ENCODE data around the gene SLC34A3. TPM values are rescaled to one million over a fixed set of nuclear protein-coding genes. Genes with fewer than 3 reads are reported as not detected.

SLC34A3 gene
- polyA plus RNA-seq, 3 donors, result 0.04 to 0.06 TPM; not detected in 1

- 92 to 95% (median 93%) methylated on average over 29 of the region's 29 CpGs for WGBS, 3 donors
These were observed 34.9 kb downstream of the SLC34A3 start for GRCh38 chr9:137265496-137266161.

DNA sequence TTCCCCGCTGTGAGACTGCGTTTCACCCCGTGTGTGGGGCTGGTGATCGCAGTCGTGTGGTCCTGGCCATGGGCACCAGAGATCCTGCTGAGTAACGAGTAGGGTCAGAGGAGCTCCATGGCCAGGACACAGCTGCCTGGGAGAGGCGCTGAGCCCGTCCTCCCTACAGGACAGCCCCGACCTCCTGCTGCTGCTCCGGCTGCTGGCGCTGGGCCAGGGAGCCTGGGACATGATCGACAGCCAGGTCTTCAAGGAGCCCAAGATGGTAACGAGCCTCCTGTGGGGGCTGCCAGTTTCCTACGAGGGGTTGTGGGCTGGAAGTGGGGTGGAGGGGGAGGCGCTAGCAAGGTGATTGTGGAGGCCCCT lies 35.4 kb downstream of the SLC34A3 start:
- WGBS, 3 donors, result 84 to 90% (median 86%) methylated on average over 15 of the region's 15 CpGs
- H3K27ac ChIP-seq (ENCODE audit: low read depth, low read length), result no peak overlapping the region

More at GRCh38 chr9:137265496-137266161, 34.9 kb downstream of the SLC34A3 start:
- no peak overlapping the region for H3K27ac ChIP-seq (ENCODE audit: low read depth, low read length)

DNA sequence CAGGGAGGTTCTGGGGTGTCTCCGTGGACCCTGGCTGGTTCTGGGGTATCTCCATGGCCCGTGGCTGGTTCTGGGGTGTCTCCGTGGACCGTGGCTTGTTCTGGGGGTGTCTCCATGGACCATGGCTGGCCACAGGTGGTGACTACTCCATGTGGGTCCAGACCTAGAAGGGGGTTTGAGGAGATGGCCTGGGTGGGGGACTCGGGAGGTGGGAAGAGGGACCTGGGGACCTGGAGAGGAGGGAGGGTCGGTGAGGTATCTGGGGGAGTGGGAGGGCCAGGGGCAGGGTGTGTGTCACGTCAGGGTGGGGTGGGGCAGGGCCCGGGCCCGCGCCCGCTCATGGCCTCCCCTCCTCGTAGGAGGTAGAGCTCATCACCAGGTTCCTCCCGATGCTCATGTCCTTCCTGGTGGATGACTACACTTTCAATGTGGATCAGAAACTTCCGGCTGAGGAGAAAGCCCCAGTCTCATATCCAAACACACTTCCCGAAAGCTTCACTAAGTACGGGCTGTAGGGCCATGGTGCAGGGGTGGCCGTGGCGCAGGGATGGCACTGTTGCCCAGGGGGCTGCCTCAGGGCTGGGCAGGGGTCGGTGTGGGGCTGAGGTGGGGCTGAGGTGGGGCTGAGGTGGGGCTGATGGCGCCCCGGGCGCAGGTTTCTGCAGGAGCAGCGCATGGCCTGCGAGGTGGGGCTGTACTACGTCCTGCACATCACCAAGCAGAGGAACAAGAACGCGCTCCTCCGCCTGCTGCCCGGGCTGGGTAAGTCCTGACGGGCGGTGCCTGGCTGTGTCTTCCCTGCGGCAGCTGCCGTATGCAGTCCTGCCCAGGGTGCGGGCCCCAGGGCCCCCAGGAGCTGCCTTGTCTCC lies 36.1 kb downstream of the SLC34A3 start:
- 89 to 95% (median 90%) methylated on average over 34 of the region's 34 CpGs for WGBS, 3 donors

GRCh38 chr9:137267933-137268355 lies 37.2 kb downstream of the SLC34A3 start:
- WGBS, 3 donors, result 81 to 89% (median 82%) methylated on average over 6 of the region's 6 CpGs
- no peak overlapping the region for H3K27ac ChIP-seq (ENCODE audit: low read depth, low read length)

More for the DNA sequence above, 36.1 kb downstream of the SLC34A3 start:
- no peak overlapping the region for H3K27ac ChIP-seq (ENCODE audit: low read depth, low read length)

DNA sequence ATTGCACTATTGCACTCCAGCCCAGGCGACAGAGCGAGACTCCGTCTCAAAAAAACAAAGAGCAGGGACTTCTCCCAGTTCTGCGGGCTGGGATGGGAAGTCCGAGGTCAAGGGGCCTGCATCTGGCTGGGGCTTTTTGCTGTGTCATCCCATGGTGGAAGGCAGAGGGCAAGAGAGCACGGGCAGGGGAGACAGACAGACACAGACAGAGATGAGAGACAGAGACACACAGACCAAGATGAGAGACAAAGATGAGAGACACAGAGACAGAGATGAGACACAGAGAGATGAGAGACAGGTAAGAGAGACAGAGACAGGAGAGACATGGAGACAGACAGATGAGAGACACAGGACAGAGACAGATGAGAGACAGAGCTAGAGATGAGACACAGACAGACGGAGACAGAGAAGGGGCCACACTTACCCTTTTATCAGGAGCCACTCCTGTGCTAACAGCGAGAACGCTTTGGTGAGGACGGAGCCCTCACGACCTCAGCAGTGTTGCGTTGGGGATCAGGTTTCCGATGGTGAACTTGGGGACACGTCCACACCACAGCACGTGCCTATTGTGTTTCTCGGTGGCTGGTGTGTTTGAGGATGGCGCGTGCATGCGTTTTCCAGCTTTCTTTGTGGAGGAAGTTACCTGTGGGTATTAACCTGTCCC lies 38.0 kb downstream of the SLC34A3 start:
- H3K27ac ChIP-seq (ENCODE audit: low read depth, low read length), result no peak overlapping the region
- 59 to 74% (median 68%) methylated on average over 19 of the region's 19 CpGs for WGBS, 3 donors

GRCh38 chr9:137269231-137269772 lies 38.6 kb downstream of the SLC34A3 start:
- 29 to 65% (median 55%) methylated on average over 17 of the region's 17 CpGs for WGBS, 3 donors
- no peak overlapping the region for H3K27ac ChIP-seq (ENCODE audit: low read depth, low read length)

GRCh38 chr9:137270929-137271695 lies 40.4 kb downstream of the SLC34A3 start:
- no peak overlapping the region for H3K27ac ChIP-seq (ENCODE audit: low read depth, low read length)
- WGBS, 3 donors, result 77 to 89% (median 79%) methylated on average over 32 of the region's 32 CpGs

DNA sequence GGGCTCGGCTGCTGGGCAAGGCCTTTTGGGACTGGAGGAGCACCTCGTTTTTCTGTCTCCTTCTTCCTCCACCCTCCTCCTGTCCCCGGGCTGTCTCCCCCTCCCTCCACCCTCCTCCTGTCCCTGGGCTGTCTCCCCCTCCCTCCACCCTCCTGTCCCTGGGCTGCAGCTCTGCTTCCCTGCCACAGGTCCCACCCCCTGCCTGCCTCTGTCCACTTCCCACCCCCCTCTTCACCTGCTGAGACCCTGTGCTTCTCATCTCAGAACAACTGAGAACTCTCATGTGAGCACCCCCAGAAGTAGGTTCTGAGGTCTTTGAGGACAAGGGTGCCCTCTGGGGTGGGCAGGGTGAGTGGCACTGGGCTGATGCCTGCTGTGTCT lies 41.0 kb downstream of the SLC34A3 start:
- 32 to 63% (median 40%) methylated on average over 3 of the region's 3 CpGs for WGBS, 3 donors

GRCh38 chr9:137272241-137273094 lies 41.8 kb downstream of the SLC34A3 start:
- 93 to 94% (median 94%) methylated on average over 35 to 39 of the region's 39 CpGs for WGBS, 3 donors
- no peak overlapping the region for H3K27ac ChIP-seq (ENCODE audit: low read depth, low read length)

More for the DNA sequence above, 41.0 kb downstream of the SLC34A3 start:
- no peak overlapping the region for H3K27ac ChIP-seq (ENCODE audit: low read depth, low read length)

- 41 to 86% (median 86%) methylated on average over 13 of the region's 13 CpGs for WGBS, 3 donors
- no peak overlapping the region for H3K27ac ChIP-seq (ENCODE audit: low read depth, low read length)
These were observed 42.4 kb downstream of the SLC34A3 start for GRCh38 chr9:137273095-137273490.

DNA sequence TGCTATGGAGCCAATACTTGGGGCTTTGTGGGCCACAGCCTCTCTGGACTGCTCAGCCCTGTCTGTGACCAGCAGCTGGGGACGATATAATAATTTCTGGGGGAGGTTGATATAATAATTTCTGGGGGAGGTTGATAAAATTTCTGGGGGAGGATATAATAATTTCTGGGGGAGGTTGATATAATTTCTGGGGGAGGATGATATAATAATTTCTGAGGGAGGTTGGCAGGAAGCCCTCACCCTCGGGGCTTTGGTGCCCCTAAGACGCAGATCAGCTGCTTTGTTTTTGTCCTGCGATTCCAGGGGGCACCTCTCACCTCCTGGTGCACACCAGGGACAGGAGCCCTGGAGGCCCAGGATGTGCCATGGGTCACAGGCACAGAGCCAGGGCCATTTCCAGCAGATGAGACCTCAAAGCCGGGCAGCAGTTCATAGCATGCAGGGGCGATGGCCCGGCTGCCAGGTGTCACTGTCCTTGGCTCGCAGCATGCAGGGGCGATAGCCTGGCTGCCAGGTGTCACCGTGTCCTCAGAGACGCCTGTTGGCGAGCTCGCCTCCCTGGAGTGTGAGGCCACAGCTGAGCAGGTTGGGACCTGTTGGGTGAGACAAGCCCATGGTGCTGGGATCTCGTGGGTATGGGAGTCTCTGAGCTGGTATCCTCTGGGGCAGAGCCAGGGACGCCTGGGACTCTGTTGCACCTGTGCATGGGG lies 43.1 kb downstream of the SLC34A3 start:
- no peak overlapping the region for H3K27ac ChIP-seq (ENCODE audit: low read depth, low read length)
- WGBS, 3 donors, result 40 to 85% (median 80%) methylated on average over 15 of the region's 15 CpGs

DNA sequence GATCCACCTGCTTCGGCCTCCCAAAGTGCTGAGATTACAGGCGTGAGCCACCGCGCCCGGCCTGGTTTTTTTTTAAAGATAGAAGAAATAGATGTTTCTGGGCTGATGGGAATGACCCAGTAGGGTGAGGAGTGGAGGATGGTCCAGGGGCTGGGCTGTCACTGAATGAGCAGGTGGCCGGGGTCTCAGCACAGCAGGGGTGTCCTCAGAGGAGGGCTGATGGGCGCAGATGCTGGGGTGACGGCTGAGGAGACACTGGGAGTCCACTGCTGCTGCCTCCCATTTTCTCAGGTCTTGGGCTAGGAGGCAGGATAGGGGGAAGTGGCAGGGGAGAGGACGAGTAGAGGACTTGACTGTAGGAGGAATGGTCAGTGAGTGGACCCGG lies 44.5 kb downstream of the SLC34A3 start:
- WGBS, 3 donors, result 62 to 88% (median 82%) methylated on average over 10 of the region's 10 CpGs
- H3K27ac ChIP-seq (ENCODE audit: low read depth, low read length), result no peak overlapping the region

GRCh38 chr9:137275588-137276472 lies 45.1 kb downstream of the SLC34A3 start:
- WGBS, 3 donors, result 78 to 83% (median 80%) methylated on average over 24 of the region's 24 CpGs
- no peak overlapping the region for H3K27ac ChIP-seq (ENCODE audit: low read depth, low read length)

- H3K27ac ChIP-seq (ENCODE audit: low read depth, low read length), result no peak overlapping the region
- WGBS, 3 donors, result 31 to 37% (median 37%) methylated on average over 30 of the region's 30 CpGs
These were observed 46.0 kb downstream of the SLC34A3 start for GRCh38 chr9:137276473-137277328.
